SK-N-SH (cell line): Measurements from ENCODE around the gene LDLRAP1. TPM values are rescaled to one million over a fixed set of nuclear protein-coding genes. Genes with fewer than 3 reads are reported as not detected.

Source experiments
- CTCF ChIA-PET: fragments of 300-600, 350-600 bp; formaldehyde crosslinking; extraction: SDS; loops from one replicate; lab custom pipeline; 2021; lab: Yijun Ruan, JAX
- POLR2A ChIA-PET: fragments of 350-600 bp; sonication (Branson Sonifier 250); formaldehyde crosslinking; extraction: SDS; loops from one replicate; lab custom pipeline; 2020; ENCODE audit warnings: antibody characterized with exemption, inconsistent platforms; lab: Yijun Ruan, JAX
- DNase-seq: peaks from one replicate; pipeline ENCODE4 v3.0.0; 2012
- H2AFZ ChIP-seq: fragments of 200-600 bp; sonication (generic); 2 replicates; pipeline ENCODE4 v1.8.1; 2016; ENCODE audit warnings: antibody characterized with exemption, mild to moderate bottlenecking, low read depth
- H3F3A ChIP-seq: fragments of 200-600 bp; sonication (generic); replicated peaks from 2 replicates; pipeline ENCODE3; 2016; ENCODE audit warnings: antibody characterized with exemption, mild to moderate bottlenecking; ENCODE audit not compliant: insufficient read depth
- H3K27ac ChIP-seq, 2 experiments: fragments of 200-500 bp in 1 of 2; fragments of 200-600 bp in 1 of 2; sonication (Bioruptor generic) in 1 of 2; sonication (generic), shearing (Covaris generic) in 1 of 2; 2 replicates each; pipeline versions ENCODE4 v1.5.1 to v1.6.1; 2014 to 2016; ENCODE audit warnings: low read depth in 2 of 2, inconsistent platforms in 1 of 2, low read length in 1 of 2, mild to moderate bottlenecking in 1 of 2, mixed read lengths in 1 of 2
- H3K27me3 ChIP-seq: fragments of 200-600 bp; sonication (generic), shearing (Covaris generic); 2 replicates; pipeline ENCODE4 v1.6.1; 2016; ENCODE audit warnings: mixed run types; ENCODE audit not compliant: insufficient read depth
- H3K36me3 ChIP-seq, 2 experiments: fragments of 200-500 bp in 1 of 2; fragments of 200-600 bp in 1 of 2; sonication (Bioruptor generic) in 1 of 2; sonication (generic) in 1 of 2; replicated peaks in 1 of 2; 2 replicates each; pipeline versions ENCODE3 to v1.5.1; 2014 to 2016; ENCODE audit warnings: low read length in 1 of 2, mild to moderate bottlenecking in 1 of 2; ENCODE audit not compliant: insufficient read depth in 2 of 2, control insufficient read depth in 1 of 2
- H3K4me1 ChIP-seq, 2 experiments: fragments of 200-500 bp in 1 of 2; fragments of 200-600 bp in 1 of 2; sonication (Bioruptor generic) in 1 of 2; sonication (generic), shearing (Covaris generic) in 1 of 2; 2 replicates each; pipeline versions ENCODE4 v1.5.1 to v1.6.1; 2014 to 2016; ENCODE audit warnings: low read depth in 1 of 2, low read length in 1 of 2, mixed run types in 1 of 2; ENCODE audit not compliant: insufficient read depth in 2 of 2, control insufficient read depth in 1 of 2
- H3K4me2 ChIP-seq: fragments of 200-600 bp; sonication (generic), shearing (Covaris generic); 2 replicates; pipeline ENCODE4 v1.6.1; 2017; ENCODE audit warnings: mixed run types
- H3K4me3 ChIP-seq, 2 experiments: fragments of 200-500 bp in 1 of 2; fragments of 200-600 bp in 1 of 2; sonication (Bioruptor generic) in 1 of 2; sonication (generic), shearing (Covaris generic) in 1 of 2; 2 replicates each; pipeline versions ENCODE4 v1.5.1 to v1.8.1; 2014 to 2016; ENCODE audit warnings: low read depth in 2 of 2, inconsistent platforms in 1 of 2, low read length in 1 of 2, mild to moderate bottlenecking in 1 of 2, mixed read lengths in 1 of 2, moderate library complexity in 1 of 2
- H3K79me2 ChIP-seq: fragments of 200-600 bp; sonication (generic); 2 replicates; pipeline ENCODE4 v1.8.1; 2017; ENCODE audit warnings: mild to moderate bottlenecking; ENCODE audit not compliant: insufficient read depth
- H3K9ac ChIP-seq: fragments of 200-600 bp; sonication (generic); 2 replicates; pipeline ENCODE4 v1.6.1; 2017; ENCODE audit warnings: mixed run types
- H3K9me2 ChIP-seq: fragments of 200-600 bp; sonication (generic); 2 replicates; pipeline ENCODE4 v1.6.1; 2017; ENCODE audit warnings: mixed run types
- H3K9me3 ChIP-seq: fragments of 200-600 bp; sonication (generic); 2 replicates; pipeline ENCODE4 v1.6.1; 2017; ENCODE audit warnings: mixed run types, mild to moderate bottlenecking, moderate library complexity
- H4K20me1 ChIP-seq: fragments of 200-600 bp; sonication (generic); 2 replicates; pipeline ENCODE4 v1.6.1; 2017; ENCODE audit warnings: mild to moderate bottlenecking, mixed run types; ENCODE audit not compliant: insufficient read depth
- EP300 ChIP-seq, 2 experiments: IDR thresholded peaks; 2 replicates each; pipeline versions ENCODE4 v1.4.0 to v1.6.1; 2012; ENCODE audit warnings: borderline replicate concordance in 1 of 2, low read depth in 1 of 2, low read length in 1 of 2
- EZH2phosphoT487 ChIP-seq: fragments of 200-600 bp; sonication (generic); IDR thresholded peaks from 2 replicates; pipeline ENCODE4 v1.6.1; 2017; ENCODE audit warnings: low read depth, mixed run types, mild to moderate bottlenecking, antibody characterized with exemption, moderate library complexity, borderline replicate concordance
- FOXJ3 ChIP-seq: sonication (generic); formaldehyde crosslinking; IDR thresholded peaks from 2 replicates; pipeline ENCODE4 v1.5.1; 2020; ENCODE audit warnings: mild to moderate bottlenecking, missing genetic modification reagents
- GABPA ChIP-seq: IDR thresholded peaks from 2 replicates; pipeline ENCODE4 v1.4.0; 2012; ENCODE audit warnings: low read depth, mild to moderate bottlenecking
- MAX ChIP-seq: IDR thresholded peaks from 2 replicates; pipeline ENCODE4 v1.4.0; 2012; ENCODE audit warnings: low read depth
- MXI1 ChIP-seq: IDR thresholded peaks from 2 replicates; pipeline ENCODE4 v1.6.1; 2012; ENCODE audit warnings: mild to moderate bottlenecking, low read depth, low read length, improper control_type of control experiment
- NFIC ChIP-seq: IDR thresholded peaks from 2 replicates; pipeline ENCODE4 v1.4.0; 2012; ENCODE audit warnings: borderline replicate concordance
- RFX5 ChIP-seq: IDR thresholded peaks from 2 replicates; pipeline ENCODE4 v1.6.1; 2012; ENCODE audit warnings: mild to moderate bottlenecking, improper control_type of control experiment, low read length
- SIN3A ChIP-seq: IDR thresholded peaks from 2 replicates; pipeline ENCODE4 v1.6.1; 2012; ENCODE audit warnings: low read depth, mild to moderate bottlenecking, low read length, moderate library complexity, borderline replicate concordance
- TCF12 ChIP-seq: IDR thresholded peaks from 2 replicates; pipeline ENCODE4 v1.4.0; 2012
- WGBS: methylation state at CpG from one replicate; pipeline ENCODE4 v1.1.6; 2017; ENCODE audit warnings: low lambda C conversion rate; 5-methylcytosine and 5-hydroxymethylcytosine counted together
- polyA plus RNA-seq, 3 experiments: library from polyadenylated mRNA; depleted of rRNA; stranded (reverse); fragments of >200 nt; gene quantifications; 2 replicates each; pipeline ENCODE4 v1.2.3, GENCODE V29; 2012
- TF ChIP-seq, protein P1 (sequence below): IDR thresholded peaks from 2 replicates; pipeline ENCODE4 v1.4.0; 2012; ENCODE audit warnings: low read depth, borderline replicate concordance
- TF ChIP-seq, protein P2 (sequence below): fragments of 150-350 bp; IDR thresholded peaks from 2 replicates; pipeline ENCODE4 v1.6.1; 2017; ENCODE audit warnings: antibody characterized with exemption, low read length, low read depth, borderline replicate concordance
- TF ChIP-seq, protein P3 (sequence below): IDR thresholded peaks from 2 replicates; pipeline ENCODE4 v1.4.0; 2012; ENCODE audit warnings: low read depth, borderline replicate concordance

The LDLRAP1 gene
- polyA plus RNA-seq, 1 of the 3 experiments (the other 2 are of a cell fraction), result 19.1 TPM

GRCh38 chr1:25546193-25546592, 2.8 kb downstream of the LDLRAP1 start (continued):
- TF ChIP-seq, protein P1, sequence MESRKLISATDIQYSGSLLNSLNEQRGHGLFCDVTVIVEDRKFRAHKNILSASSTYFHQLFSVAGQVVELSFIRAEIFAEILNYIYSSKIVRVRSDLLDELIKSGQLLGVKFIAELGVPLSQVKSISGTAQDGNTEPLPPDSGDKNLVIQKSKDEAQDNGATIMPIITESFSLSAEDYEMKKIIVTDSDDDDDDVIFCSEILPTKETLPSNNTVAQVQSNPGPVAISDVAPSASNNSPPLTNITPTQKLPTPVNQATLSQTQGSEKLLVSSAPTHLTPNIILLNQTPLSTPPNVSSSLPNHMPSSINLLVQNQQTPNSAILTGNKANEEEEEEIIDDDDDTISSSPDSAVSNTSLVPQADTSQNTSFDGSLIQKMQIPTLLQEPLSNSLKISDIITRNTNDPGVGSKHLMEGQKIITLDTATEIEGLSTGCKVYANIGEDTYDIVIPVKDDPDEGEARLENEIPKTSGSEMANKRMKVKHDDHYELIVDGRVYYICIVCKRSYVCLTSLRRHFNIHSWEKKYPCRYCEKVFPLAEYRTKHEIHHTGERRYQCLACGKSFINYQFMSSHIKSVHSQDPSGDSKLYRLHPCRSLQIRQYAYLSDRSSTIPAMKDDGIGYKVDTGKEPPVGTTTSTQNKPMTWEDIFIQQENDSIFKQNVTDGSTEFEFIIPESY, result no peak
- TF ChIP-seq EZH2phosphoT487 (no peak), NFIC (no peak), RFX5 (no peak), SIN3A (no peak), EP300 (IDR thresholded peaks at IDR 0.05; ENCODE audit: borderline replicate concordance in 1 of 2, low read depth in 1 of 2, low read length in 1 of 2) (no peak)
- TF ChIP-seq, protein P2, sequence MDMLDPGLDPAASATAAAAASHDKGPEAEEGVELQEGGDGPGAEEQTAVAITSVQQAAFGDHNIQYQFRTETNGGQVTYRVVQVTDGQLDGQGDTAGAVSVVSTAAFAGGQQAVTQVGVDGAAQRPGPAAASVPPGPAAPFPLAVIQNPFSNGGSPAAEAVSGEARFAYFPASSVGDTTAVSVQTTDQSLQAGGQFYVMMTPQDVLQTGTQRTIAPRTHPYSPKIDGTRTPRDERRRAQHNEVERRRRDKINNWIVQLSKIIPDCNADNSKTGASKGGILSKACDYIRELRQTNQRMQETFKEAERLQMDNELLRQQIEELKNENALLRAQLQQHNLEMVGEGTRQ, result no peak

- Histone ChIP-seq H3F3A (no peaks in the 10 kb centered on the region), H3K36me3 (no peaks in the 10 kb centered on the region), H3K4me2 (no peak overlapping the region), H3K79me2 (peaks cover 49% of the 10 kb centered on the region; the same call in 1 of the 2 replicates), H3K4me1 (peaks cover 9 to 16% of the 10 kb centered on the region in 2 experiments; a peak in 2 of 4 replicates), H3K27ac (no peak overlapping the region), H2AFZ (no peak overlapping the region), H3K9ac (no peak overlapping the region), H4K20me1 (peaks cover 42% of the 10 kb centered on the region), H3K4me3 (no peak overlapping the region), H3K9me3 (no peaks in the 10 kb centered on the region), H3K27me3 (no peaks in the 10 kb centered on the region), H3K9me2 (no peaks in the 10 kb centered on the region)
- TF ChIP-seq MXI1, result no peak
- TF ChIP-seq EZH2phosphoT487, result no peak
- TF ChIP-seq, protein P3, sequence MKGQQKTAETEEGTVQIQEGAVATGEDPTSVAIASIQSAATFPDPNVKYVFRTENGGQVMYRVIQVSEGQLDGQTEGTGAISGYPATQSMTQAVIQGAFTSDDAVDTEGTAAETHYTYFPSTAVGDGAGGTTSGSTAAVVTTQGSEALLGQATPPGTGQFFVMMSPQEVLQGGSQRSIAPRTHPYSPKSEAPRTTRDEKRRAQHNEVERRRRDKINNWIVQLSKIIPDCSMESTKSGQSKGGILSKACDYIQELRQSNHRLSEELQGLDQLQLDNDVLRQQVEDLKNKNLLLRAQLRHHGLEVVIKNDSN, result no peak
- TF ChIP-seq RFX5, result no peak
- no peak for TF ChIP-seq TCF12
- TF ChIP-seq MAX, result no peak
- TF ChIP-seq GABPA, result no peak
- TF ChIP-seq FOXJ3 (CRISPR knock-in tag), result no peak
- TF ChIP-seq, protein P2, result no peak
- WGBS, result 97% methylated on average over 3 of the region's 4 CpGs
- ChIA-PET CTCF (interaction anchor here (1.5 to 3.3 kb wide), 3 partner anchors 18 to 28 kb away, joined by 3 to 15 read pairs (median 9); no protein-coding TSS in a partner anchor), POLR2A (no interaction called here)
- no peak for DNase-seq
Observed at GRCh38 chr1:25548601-25549000, 5.2 kb downstream of the LDLRAP1 start.
